Suprapubic skin (tissue), 3 donors: ENCODE measurements around the gene NEDD9.

Source experiments
- POLR2AphosphoS5 ChIP-seq, 3 donors: sonication (generic); formaldehyde crosslinking; IDR thresholded peaks; one replicate each; pipeline ENCODE4 v1.6.1; 2017; ENCODE audit warnings: antibody characterized with exemption in 3 of 3
- TF ChIP-seq, protein P1 (sequence below), 2 donors: fragments of 200-600 bp in 1 of 2; fragments of 450-650 bp in 1 of 2; sonication (generic) in 1 of 2; IDR thresholded peaks; one replicate each; pipeline ENCODE4 v1.5.1; 2016 to 2019; ENCODE audit warnings: antibody characterized with exemption in 2 of 2, mild to moderate bottlenecking in 1 of 2, moderate library complexity in 1 of 2

DNA sequence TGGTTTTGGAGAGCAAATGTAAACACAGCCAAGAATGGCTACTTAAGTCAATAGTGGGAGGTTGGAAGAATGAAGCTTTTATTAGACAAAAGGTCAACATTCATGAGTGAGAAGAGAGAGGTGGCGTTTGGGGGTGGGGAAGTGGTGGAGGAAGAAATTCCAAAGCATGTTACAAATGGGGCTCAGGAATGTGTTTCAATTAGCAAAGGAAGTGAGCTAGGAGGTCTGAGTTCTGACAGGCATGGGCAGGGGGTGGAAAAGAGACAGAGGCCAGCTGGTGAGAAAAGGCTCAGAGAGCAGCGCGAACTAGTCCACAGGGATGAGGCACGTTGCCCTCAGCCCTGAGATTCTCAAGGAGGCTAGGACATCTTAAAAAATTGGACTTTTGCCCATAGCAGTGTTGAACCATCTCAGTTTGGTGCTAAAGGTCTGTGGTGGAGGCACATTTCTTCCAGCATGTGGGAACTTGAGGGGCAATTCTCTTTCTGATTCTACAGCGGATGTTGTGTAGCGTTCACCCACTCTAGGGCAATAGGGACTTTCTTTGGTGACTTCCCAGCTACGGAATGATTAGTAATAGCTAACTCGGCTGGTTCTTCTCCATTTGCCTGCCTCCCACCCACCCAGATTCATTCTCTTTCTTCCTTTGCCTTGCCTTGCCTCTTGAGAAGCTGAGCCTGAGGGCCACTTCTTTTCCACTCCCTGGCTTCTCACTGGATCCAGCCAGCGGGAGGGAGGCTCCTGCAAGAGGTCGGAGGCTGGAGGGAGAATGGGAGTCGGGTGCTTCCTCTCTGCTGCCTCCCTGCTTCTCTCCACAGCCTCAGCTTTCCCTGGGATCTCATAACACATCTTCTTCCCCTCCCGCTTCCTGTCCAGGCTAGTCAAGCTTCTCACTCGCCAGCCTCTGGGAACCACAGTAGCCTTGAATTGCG is 45.1 kb upstream of the NEDD9 start:
- TF ChIP-seq, protein P1, sequence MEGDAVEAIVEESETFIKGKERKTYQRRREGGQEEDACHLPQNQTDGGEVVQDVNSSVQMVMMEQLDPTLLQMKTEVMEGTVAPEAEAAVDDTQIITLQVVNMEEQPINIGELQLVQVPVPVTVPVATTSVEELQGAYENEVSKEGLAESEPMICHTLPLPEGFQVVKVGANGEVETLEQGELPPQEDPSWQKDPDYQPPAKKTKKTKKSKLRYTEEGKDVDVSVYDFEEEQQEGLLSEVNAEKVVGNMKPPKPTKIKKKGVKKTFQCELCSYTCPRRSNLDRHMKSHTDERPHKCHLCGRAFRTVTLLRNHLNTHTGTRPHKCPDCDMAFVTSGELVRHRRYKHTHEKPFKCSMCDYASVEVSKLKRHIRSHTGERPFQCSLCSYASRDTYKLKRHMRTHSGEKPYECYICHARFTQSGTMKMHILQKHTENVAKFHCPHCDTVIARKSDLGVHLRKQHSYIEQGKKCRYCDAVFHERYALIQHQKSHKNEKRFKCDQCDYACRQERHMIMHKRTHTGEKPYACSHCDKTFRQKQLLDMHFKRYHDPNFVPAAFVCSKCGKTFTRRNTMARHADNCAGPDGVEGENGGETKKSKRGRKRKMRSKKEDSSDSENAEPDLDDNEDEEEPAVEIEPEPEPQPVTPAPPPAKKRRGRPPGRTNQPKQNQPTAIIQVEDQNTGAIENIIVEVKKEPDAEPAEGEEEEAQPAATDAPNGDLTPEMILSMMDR (IDR thresholded peaks at IDR 0.05) = no peak
- TF ChIP-seq POLR2AphosphoS5 (IDR thresholded peaks at IDR 0.05) = no peak
